ENCODE data around the gene SENP1. TPM values are rescaled to one million over a fixed set of nuclear protein-coding genes. Genes with fewer than 3 reads are reported as not detected.

Gene SENP1
- total and polyA plus RNA-seq, 2 of the 13 experiments (the other 11 are each of a cell fraction or from before 2014, with no cell fraction given), result 14.0 to 20.2 TPM

- no peak for TF ChIP-seq ZBTB46 (CRISPR knock-in tag; IDR thresholded peaks at IDR 0.05; ENCODE audit: borderline replicate concordance)
- TF ChIP-seq PITX1 (CRISPR knock-in tag; IDR thresholded peaks at IDR 0.05), result peak; percentile 74; the same call in 1 of the 2 replicates
- TF ChIP-seq ELF1 (CRISPR knock-in tag; IDR thresholded peaks at IDR 0.05), result peak; percentile 91
- no peak for TF ChIP-seq GPBP1L1 (CRISPR knock-in tag; IDR thresholded peaks at IDR 0.05)
- TF ChIP-seq ZSCAN22 (CRISPR knock-in tag; IDR thresholded peaks at IDR 0.05), result no peak
- no peak for TF ChIP-seq ZNF432 (CRISPR knock-in tag; IDR thresholded peaks at IDR 0.05; ENCODE audit: borderline replicate concordance)
- TF ChIP-seq ZNF331 (CRISPR knock-in tag; IDR thresholded peaks at IDR 0.05), result peak; percentile 69
- peak; percentile 60; the same call in 1 of the 2 replicates for TF ChIP-seq ZNF329 (CRISPR knock-in tag; IDR thresholded peaks at IDR 0.05; ENCODE audit: low read depth)
- TF ChIP-seq ZNF33A (CRISPR knock-in tag; IDR thresholded peaks at IDR 0.05; ENCODE audit: borderline replicate concordance), result no peak
- TF ChIP-seq ZNF280D (CRISPR knock-in tag; IDR thresholded peaks at IDR 0.05), result peak; percentile 26; the same call in 1 of the 2 replicates
- peak; percentile 63 for TF ChIP-seq RFX3 (CRISPR knock-in tag; IDR thresholded peaks at IDR 0.05)
- TF ChIP-seq ZNF318 (CRISPR knock-in tag; IDR thresholded peaks at IDR 0.05), result no peak
- peak; percentile 68; the same call in 1 of the 2 replicates for TF ChIP-seq ZNF510 (CRISPR knock-in tag; IDR thresholded peaks at IDR 0.05; ENCODE audit: low read depth)
- no peak for TF ChIP-seq ZNF720 (CRISPR knock-in tag; IDR thresholded peaks at IDR 0.05)
Observed at GRCh38 chr12:48105867-48106680, at the start of gene SENP1 (continued).

All from HepG2 (cell line).